ENCODE measurements around the gene CALML6.

DNA sequence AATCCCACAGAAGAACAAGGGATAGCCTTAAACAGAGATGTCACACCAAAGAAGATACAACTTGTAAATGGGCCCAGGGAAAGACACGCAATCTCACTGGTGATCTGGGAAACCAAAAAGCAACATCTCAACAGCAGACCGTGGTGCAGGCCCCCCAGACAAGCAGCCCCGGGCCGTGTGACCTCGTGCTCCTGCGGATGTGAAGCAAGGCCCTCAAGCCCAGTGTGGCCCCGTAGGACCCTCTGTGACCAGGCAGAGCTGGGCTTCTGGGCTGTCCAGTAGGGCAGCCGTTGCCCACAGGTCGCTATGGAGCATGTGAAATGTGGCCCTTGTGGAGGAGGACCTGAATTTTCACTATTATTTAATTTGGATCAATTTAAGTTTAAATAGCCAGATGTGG is 39.0 kb downstream of the CALML6 start:
- TF ChIP-seq, protein P1, sequence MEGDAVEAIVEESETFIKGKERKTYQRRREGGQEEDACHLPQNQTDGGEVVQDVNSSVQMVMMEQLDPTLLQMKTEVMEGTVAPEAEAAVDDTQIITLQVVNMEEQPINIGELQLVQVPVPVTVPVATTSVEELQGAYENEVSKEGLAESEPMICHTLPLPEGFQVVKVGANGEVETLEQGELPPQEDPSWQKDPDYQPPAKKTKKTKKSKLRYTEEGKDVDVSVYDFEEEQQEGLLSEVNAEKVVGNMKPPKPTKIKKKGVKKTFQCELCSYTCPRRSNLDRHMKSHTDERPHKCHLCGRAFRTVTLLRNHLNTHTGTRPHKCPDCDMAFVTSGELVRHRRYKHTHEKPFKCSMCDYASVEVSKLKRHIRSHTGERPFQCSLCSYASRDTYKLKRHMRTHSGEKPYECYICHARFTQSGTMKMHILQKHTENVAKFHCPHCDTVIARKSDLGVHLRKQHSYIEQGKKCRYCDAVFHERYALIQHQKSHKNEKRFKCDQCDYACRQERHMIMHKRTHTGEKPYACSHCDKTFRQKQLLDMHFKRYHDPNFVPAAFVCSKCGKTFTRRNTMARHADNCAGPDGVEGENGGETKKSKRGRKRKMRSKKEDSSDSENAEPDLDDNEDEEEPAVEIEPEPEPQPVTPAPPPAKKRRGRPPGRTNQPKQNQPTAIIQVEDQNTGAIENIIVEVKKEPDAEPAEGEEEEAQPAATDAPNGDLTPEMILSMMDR (IDR thresholded peaks at IDR 0.05), result no peak
- no peak for TF ChIP-seq EZH2phosphoT487 (IDR thresholded peaks at IDR 0.05)

Data from neural progenitor cell (in vitro differentiated cells).